Activated CD4-positive, alpha-beta T cell treated with anti-CD3 and anti-CD28 coated beads for 48 hours (primary cell): Measurements from ENCODE around the gene FHOD3.

Source experiments
- DNase-seq: peaks from one replicate; pipeline ENCODE4 v3.0.0-alpha.2; 2020

The FHOD3 gene

GRCh38 chr18:36387310-36387709, 89.8 kb downstream of the FHOD3 start:
- no peak for DNase-seq

GRCh38 chr18:36388310-36388709, 90.8 kb downstream of the FHOD3 start:
- DNase-seq: no peak

- no peak for DNase-seq
Observed at GRCh38 chr18:36389027-36389426, 91.5 kb downstream of the FHOD3 start.

- no peak for DNase-seq
Observed at GRCh38 chr18:36389811-36390581, 92.5 kb downstream of the FHOD3 start.

- DNase-seq: no peak
Observed at GRCh38 chr18:36391426-36392145, 94.1 kb downstream of the FHOD3 start.

GRCh38 chr18:36392164-36392978, 94.9 kb downstream of the FHOD3 start:
- no peak for DNase-seq

GRCh38 chr18:36392979-36393287, 95.4 kb downstream of the FHOD3 start:
- no peak for DNase-seq

- DNase-seq: no peak
Observed at GRCh38 chr18:36394486-36394885, 97.0 kb downstream of the FHOD3 start.

GRCh38 chr18:36396190-36396589, 98.7 kb downstream of the FHOD3 start:
- no peak for DNase-seq

GRCh38 chr18:36397033-36397432, 99.5 kb downstream of the FHOD3 start:
- no peak for DNase-seq

GRCh38 chr18:36398419-36398818, 100.9 kb downstream of the FHOD3 start:
- DNase-seq: no peak

- no peak for DNase-seq
Observed at GRCh38 chr18:36399055-36399454, 101.5 kb downstream of the FHOD3 start.

- DNase-seq: no peak
Observed at GRCh38 chr18:36401462-36401861, 103.9 kb downstream of the FHOD3 start.

GRCh38 chr18:36402765-36403396, 105.4 kb downstream of the FHOD3 start:
- DNase-seq: no peak

- no peak for DNase-seq
Observed at GRCh38 chr18:36403896-36404820, 106.6 kb downstream of the FHOD3 start.

GRCh38 chr18:36405611-36406010, 108.1 kb downstream of the FHOD3 start:
- no peak for DNase-seq

GRCh38 chr18:36406805-36407204, 109.3 kb downstream of the FHOD3 start:
- no peak for DNase-seq

- DNase-seq: no peak
Observed at GRCh38 chr18:36408606-36409005, 111.1 kb downstream of the FHOD3 start.

GRCh38 chr18:36409779-36410178, 112.3 kb downstream of the FHOD3 start:
- no peak for DNase-seq

GRCh38 chr18:36410346-36410745, 112.8 kb downstream of the FHOD3 start:
- DNase-seq: no peak

- peak; percentile 21 for DNase-seq
Observed at GRCh38 chr18:36411745-36412168, 114.2 kb downstream of the FHOD3 start.

GRCh38 chr18:36412778-36413177, 115.3 kb downstream of the FHOD3 start:
- peak; percentile 10 for DNase-seq
